Left ventricle myocardium inferior (tissue), 1 donor: ENCODE results near the gene PPM1H. TPM values are rescaled to one million over a fixed set of nuclear protein-coding genes. Genes with fewer than 3 reads are reported as not detected.

Experiments
- DNase-seq: peaks from one replicate; pipeline ENCODE4 v3.0.0-alpha.2; 2020
- H3K27ac ChIP-seq: fragments of 200-600 bp; replicated peaks from 2 replicates; pipeline ENCODE4 v1.8.0; 2021
- H3K27me3 ChIP-seq: fragments of 200-600 bp; 2 replicates; pipeline ENCODE4 v1.8.0; 2021; ENCODE audit warnings: low read depth
- H3K36me3 ChIP-seq: fragments of 200-600 bp; 2 replicates; pipeline ENCODE4 v1.8.0; 2021
- H3K4me1 ChIP-seq: fragments of 200-600 bp; 2 replicates; pipeline ENCODE4 v1.8.0; 2021
- H3K4me3 ChIP-seq: fragments of 200-600 bp; 2 replicates; pipeline ENCODE4 v1.8.0; 2021; ENCODE audit warnings: mild to moderate bottlenecking, moderate library complexity
- H3K9me3 ChIP-seq: fragments of 200-600 bp; replicated peaks from 2 replicates; pipeline ENCODE4 v1.8.0; 2021
- CTCF ChIP-seq: fragments of 200-600 bp; IDR thresholded peaks from 2 replicates; pipeline ENCODE4 v1.8.0; 2021; ENCODE audit warnings: antibody characterized with exemption, mild to moderate bottlenecking, borderline replicate concordance
- intact Hi-C: fragments of 100-400 bp; cut with micrococcal nuclease; formaldehyde crosslinking; loops from one replicate; pipeline ENCODE4 v1.11.0; 2022
- total RNA-seq: library from RNA; stranded (reverse); fragmentation: NEBNext Ultra II Directional; extraction: Animal tissue kit (Norgen Biotek cat#: 25700); gene quantifications from one replicate; pipeline ENCODE4 v1.2.1, GENCODE V29; 2021
- donor health status: DM: no; HTN: yes; CAD: no; lungs with severe emphysema.

Gene PPM1H
- total RNA-seq, 1 donor from 2014 or later, result 6.0 TPM

GRCh38 chr12:62963486-62964041 lies 28.6 kb upstream of the PPM1H start:
- TF ChIP-seq CTCF, result no peak
- intact Hi-C loops, result no loop called here
- Histone ChIP-seq H3K27me3 (no peaks in the 10 kb centered on the region), H3K4me3 (no peak overlapping the region), H3K36me3 (no peaks in the 10 kb centered on the region), H3K9me3 (no peaks in the 10 kb centered on the region), H3K4me1 (no peaks in the 10 kb centered on the region), H3K27ac (no peak overlapping the region)
- no peak for DNase-seq

- no peaks in the 10 kb centered on the region for H3K4me1 ChIP-seq
- intact Hi-C loops, result no loop called here
- no peak for TF ChIP-seq CTCF
- no peaks in the 10 kb centered on the region for H3K36me3 ChIP-seq
- H3K27ac ChIP-seq, result no peak overlapping the region
- no peak overlapping the region for H3K4me3 ChIP-seq
- no peak for DNase-seq
- H3K27me3 ChIP-seq, result no peaks in the 10 kb centered on the region
- H3K9me3 ChIP-seq, result no peaks in the 10 kb centered on the region
Measured at GRCh38 chr12:62960324-62960723, 25.4 kb upstream of the PPM1H start.

GRCh38 chr12:62959745-62960144 lies 24.8 kb upstream of the PPM1H start:
- H3K27me3 ChIP-seq, result no peaks in the 10 kb centered on the region
- H3K36me3 ChIP-seq, result no peaks in the 10 kb centered on the region
- no peaks in the 10 kb centered on the region for H3K9me3 ChIP-seq
- no peaks in the 10 kb centered on the region for H3K4me1 ChIP-seq
- no peak overlapping the region for H3K4me3 ChIP-seq
- intact Hi-C loops, result no loop called here
- no peak overlapping the region for H3K27ac ChIP-seq
- DNase-seq, result no peak
- TF ChIP-seq CTCF, result no peak

- H3K27me3 ChIP-seq, result no peaks in the 10 kb centered on the region
- no peak overlapping the region for H3K27ac ChIP-seq
- intact Hi-C loops, result no loop called here
- TF ChIP-seq CTCF, result no peak
- no peaks in the 10 kb centered on the region for H3K9me3 ChIP-seq
- no peaks in the 10 kb centered on the region for H3K36me3 ChIP-seq
- no peaks in the 10 kb centered on the region for H3K4me1 ChIP-seq
- DNase-seq, result no peak
- no peak overlapping the region for H3K4me3 ChIP-seq
Measured at GRCh38 chr12:62957233-62957953, 22.4 kb upstream of the PPM1H start.

- H3K27me3 ChIP-seq, result no peaks in the 10 kb centered on the region
- no peak for TF ChIP-seq CTCF
- no peak overlapping the region for H3K27ac ChIP-seq
- H3K4me3 ChIP-seq, result no peak overlapping the region
- DNase-seq, result no peak
- no peaks in the 10 kb centered on the region for H3K4me1 ChIP-seq
- H3K9me3 ChIP-seq, result no peaks in the 10 kb centered on the region
- no peaks in the 10 kb centered on the region for H3K36me3 ChIP-seq
- intact Hi-C loops, result no loop called here
Measured at GRCh38 chr12:62955678-62956077, 20.7 kb upstream of the PPM1H start.
